ENCODE measurements around the gene NAP1L1.
A peak's percentile ranks its signal among the peaks of the same experiment; 100 is the strongest.

Gene NAP1L1

DNA sequence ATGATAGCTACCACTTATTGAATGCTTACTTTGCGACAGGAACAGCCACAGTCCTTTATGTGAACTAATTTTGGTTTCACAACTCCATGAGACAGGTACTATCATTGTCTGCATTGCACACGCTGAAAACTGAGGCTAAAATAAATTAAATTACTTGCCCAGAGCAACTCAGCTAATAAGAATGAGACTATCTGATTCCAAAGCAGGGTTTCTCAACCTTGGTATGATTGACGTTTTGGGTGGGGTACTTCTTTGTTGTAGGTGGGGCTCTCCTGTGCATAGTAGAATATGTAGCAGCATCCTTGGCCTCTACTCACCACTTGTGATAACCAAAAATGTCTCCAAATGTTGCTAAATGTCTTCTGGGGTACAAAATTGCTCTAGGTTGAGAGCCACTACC lies 62.0 kb downstream of the NAP1L1 start:
- Histone ChIP-seq H4K20me1 (ENCODE audit: insufficient read depth) (no peaks in the 10 kb centered on the region), H3K36me3 (ENCODE audit: insufficient read depth) (no peaks in the 10 kb centered on the region), H3K27me3 (ENCODE audit: insufficient read depth, low read depth) (no peaks in the 10 kb centered on the region), H3K79me2 (ENCODE audit: insufficient read depth, low read depth) (no peaks in the 10 kb centered on the region), H3K4me2 (no peak overlapping the region), H3K4me1 (ENCODE audit: low read depth, poor library complexity, severe bottlenecking) (peaks cover 3% of the 10 kb centered on the region), H2AFZ (ENCODE audit: low read depth) (no peak overlapping the region), H3K9ac (no peak overlapping the region), H3K4me3 (IDR thresholded peaks at IDR 0.05; ENCODE audit: insufficient read depth, low read depth, low read length) (no peak overlapping the region), H3K27ac (no peak overlapping the region)
- TF ChIP-seq, protein P1, sequence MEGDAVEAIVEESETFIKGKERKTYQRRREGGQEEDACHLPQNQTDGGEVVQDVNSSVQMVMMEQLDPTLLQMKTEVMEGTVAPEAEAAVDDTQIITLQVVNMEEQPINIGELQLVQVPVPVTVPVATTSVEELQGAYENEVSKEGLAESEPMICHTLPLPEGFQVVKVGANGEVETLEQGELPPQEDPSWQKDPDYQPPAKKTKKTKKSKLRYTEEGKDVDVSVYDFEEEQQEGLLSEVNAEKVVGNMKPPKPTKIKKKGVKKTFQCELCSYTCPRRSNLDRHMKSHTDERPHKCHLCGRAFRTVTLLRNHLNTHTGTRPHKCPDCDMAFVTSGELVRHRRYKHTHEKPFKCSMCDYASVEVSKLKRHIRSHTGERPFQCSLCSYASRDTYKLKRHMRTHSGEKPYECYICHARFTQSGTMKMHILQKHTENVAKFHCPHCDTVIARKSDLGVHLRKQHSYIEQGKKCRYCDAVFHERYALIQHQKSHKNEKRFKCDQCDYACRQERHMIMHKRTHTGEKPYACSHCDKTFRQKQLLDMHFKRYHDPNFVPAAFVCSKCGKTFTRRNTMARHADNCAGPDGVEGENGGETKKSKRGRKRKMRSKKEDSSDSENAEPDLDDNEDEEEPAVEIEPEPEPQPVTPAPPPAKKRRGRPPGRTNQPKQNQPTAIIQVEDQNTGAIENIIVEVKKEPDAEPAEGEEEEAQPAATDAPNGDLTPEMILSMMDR (conservative IDR thresholded peaks at IDR 0.05; ENCODE audit: low read depth, low read length) = no peak

DNA sequence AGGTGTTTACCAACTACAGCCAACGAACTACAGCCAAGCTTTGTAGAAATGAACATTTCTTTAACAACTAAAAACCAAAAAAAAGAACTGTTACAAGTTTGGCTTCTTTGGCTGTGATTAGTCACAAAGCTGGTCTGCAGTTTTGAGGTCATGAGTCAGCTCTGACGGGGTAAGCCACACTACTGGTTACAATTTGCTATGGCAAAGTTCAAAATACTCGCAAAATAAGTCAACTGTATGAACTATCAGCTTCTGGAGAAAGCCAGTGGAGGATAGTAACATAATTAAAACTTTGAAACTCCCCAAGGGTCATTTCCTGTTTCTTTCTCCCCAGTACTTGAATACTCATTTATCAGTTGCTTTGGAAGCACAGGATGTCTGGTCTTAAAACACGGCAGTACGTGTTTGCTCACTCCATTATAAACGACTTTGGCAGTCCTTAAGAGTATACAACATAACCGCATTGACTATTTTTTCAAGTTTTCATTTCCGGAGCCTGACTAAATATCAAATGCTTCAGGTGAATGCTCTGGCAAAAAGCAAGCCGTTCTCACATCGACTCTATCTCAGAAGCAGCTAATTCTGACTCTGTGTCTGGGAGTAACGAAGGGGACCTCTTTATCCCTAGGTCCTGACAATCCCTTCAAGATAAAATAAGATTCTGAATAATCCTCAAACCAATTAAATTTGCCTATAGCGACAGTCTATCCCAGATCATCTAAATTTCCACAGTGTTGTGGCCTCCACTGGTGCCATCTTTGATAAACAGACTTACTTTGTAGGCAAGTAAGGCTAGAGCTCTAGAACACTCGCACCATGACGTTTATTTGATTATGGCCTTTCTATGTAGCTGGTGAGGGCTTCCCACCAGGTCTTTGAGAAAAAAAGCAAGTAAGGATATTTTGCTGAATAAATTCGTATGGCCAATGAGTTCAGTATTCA lies 63.5 kb downstream of the NAP1L1 start:
- Histone ChIP-seq H3K4me3 (IDR thresholded peaks at IDR 0.05; ENCODE audit: insufficient read depth, low read depth, low read length) (no peak overlapping the region), H3K9ac (no peak overlapping the region), H3K27me3 (ENCODE audit: insufficient read depth, low read depth) (no peaks in the 10 kb centered on the region), H3K79me2 (ENCODE audit: insufficient read depth, low read depth) (no peaks in the 10 kb centered on the region), H3K27ac (no peak overlapping the region), H3K36me3 (ENCODE audit: insufficient read depth) (no peaks in the 10 kb centered on the region), H3K4me1 (ENCODE audit: low read depth, poor library complexity, severe bottlenecking) (peaks cover 3% of the 10 kb centered on the region), H3K4me2 (no peak overlapping the region), H4K20me1 (ENCODE audit: insufficient read depth) (no peaks in the 10 kb centered on the region), H2AFZ (ENCODE audit: low read depth) (0 out of 2 replicates have a peak overlapping the region, but pooled peaks have one; percentile 5)
- TF ChIP-seq, protein P1 (conservative IDR thresholded peaks at IDR 0.05; ENCODE audit: low read depth, low read length) = no peak

DNA sequence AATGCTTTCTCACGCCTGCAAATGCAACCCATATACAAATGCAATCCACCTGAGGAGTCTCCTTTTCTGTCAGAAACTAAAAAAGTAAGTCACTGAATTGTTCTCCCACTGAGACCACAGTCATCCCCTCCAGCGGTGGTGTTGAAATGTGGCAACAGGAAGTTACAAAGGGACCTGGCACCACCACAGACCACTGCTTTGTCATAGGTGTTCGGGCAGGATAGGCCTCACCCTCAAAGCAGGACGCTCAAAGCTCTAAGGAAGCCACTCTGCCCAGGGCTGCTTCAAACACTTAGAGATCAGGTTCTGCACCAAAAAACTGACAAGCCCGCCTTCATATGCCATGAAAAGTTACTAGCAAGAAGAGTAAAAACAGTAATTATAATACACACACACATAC lies 64.2 kb downstream of the NAP1L1 start:
- Histone ChIP-seq H4K20me1 (ENCODE audit: insufficient read depth) (no peaks in the 10 kb centered on the region), H3K4me1 (ENCODE audit: low read depth, poor library complexity, severe bottlenecking) (peaks cover 3% of the 10 kb centered on the region), H3K27me3 (ENCODE audit: insufficient read depth, low read depth) (no peaks in the 10 kb centered on the region), H3K27ac (no peak overlapping the region), H3K9ac (no peak overlapping the region), H3K79me2 (ENCODE audit: insufficient read depth, low read depth) (no peaks in the 10 kb centered on the region), H3K36me3 (ENCODE audit: insufficient read depth) (no peaks in the 10 kb centered on the region), H3K4me3 (IDR thresholded peaks at IDR 0.05; ENCODE audit: insufficient read depth, low read depth, low read length) (no peak overlapping the region), H2AFZ (ENCODE audit: low read depth) (0 out of 2 replicates have a peak overlapping the region, but pooled peaks have one; percentile 5), H3K4me2 (no peak overlapping the region)
- TF ChIP-seq, protein P1 (conservative IDR thresholded peaks at IDR 0.05; ENCODE audit: low read depth, low read length) = no peak

DNA sequence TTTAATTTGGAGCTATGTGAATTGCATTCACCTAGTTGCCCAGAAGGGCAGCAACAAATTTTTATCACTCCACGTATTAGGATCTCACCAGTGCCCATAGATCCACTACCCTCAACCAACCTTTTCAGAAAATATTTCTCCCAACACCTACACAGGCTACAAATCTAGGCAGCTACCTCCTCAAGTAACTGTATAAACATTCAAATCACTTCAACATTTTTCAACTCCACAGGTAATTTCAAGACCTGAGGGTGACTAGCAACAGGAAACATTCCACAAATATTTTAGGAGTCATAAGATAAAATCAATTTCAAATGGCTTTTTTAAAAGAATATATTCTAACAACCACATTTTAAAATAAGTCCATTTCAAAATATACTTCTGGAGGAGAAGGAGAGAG lies 65.8 kb downstream of the NAP1L1 start:
- TF ChIP-seq, protein P1 (conservative IDR thresholded peaks at IDR 0.05; ENCODE audit: low read depth, low read length) = no peak
- H3K4me3 ChIP-seq (IDR thresholded peaks at IDR 0.05; ENCODE audit: insufficient read depth, low read depth, low read length) = no peak overlapping the region
- H4K20me1 ChIP-seq (ENCODE audit: insufficient read depth) = no peaks in the 10 kb centered on the region
- H3K27ac ChIP-seq = no peak overlapping the region
- H3K4me2 ChIP-seq = no peak overlapping the region
- no peaks in the 10 kb centered on the region for H3K79me2 ChIP-seq (ENCODE audit: insufficient read depth, low read depth)
- peaks cover 3% of the 10 kb centered on the region for H3K4me1 ChIP-seq (ENCODE audit: low read depth, poor library complexity, severe bottlenecking)
- H3K9ac ChIP-seq = no peak overlapping the region
- H2AFZ ChIP-seq (ENCODE audit: low read depth) = no peak overlapping the region
- H3K36me3 ChIP-seq (ENCODE audit: insufficient read depth) = no peaks in the 10 kb centered on the region
- no peaks in the 10 kb centered on the region for H3K27me3 ChIP-seq (ENCODE audit: insufficient read depth, low read depth)

All from KMS-11 (cell line).